ENCODE results near the gene TSR1.

DNA sequence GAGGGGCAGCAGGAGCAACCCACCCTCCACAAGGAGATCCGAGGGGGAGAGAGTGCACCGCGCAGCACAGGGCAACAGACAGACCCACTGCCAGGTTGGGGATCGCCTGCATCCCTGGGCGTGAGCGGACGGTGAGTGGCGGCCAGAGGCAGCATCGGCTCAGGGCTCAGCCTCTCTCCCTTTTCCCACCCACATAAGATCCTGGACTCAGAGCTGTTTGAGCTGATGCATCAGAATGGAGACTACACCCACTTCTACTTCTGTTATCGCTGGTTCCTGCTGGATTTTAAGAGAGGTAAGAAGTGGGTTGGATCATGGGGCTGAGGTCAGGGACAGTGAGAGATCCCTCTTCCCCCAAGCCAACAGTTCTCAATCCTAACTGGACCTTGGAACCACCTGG lies 41.4 kb upstream of the TSR1 start:
- peak in 1 of 3 donors; percentile 52 for TF ChIP-seq POLR2AphosphoS5 (IDR thresholded peaks at IDR 0.05)
- TF ChIP-seq, protein P1, sequence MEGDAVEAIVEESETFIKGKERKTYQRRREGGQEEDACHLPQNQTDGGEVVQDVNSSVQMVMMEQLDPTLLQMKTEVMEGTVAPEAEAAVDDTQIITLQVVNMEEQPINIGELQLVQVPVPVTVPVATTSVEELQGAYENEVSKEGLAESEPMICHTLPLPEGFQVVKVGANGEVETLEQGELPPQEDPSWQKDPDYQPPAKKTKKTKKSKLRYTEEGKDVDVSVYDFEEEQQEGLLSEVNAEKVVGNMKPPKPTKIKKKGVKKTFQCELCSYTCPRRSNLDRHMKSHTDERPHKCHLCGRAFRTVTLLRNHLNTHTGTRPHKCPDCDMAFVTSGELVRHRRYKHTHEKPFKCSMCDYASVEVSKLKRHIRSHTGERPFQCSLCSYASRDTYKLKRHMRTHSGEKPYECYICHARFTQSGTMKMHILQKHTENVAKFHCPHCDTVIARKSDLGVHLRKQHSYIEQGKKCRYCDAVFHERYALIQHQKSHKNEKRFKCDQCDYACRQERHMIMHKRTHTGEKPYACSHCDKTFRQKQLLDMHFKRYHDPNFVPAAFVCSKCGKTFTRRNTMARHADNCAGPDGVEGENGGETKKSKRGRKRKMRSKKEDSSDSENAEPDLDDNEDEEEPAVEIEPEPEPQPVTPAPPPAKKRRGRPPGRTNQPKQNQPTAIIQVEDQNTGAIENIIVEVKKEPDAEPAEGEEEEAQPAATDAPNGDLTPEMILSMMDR (IDR thresholded peaks at IDR 0.05 in 8 of 11, conservative IDR thresholded peaks at IDR 0.05 in 3 of 11) = no peak

All from spleen (tissue), 7 donors.